Measurements from ENCODE around the gene TRIM52. TPM values are rescaled to one million over a fixed set of nuclear protein-coding genes. Genes with fewer than 3 reads are reported as not detected.

TRIM52 gene
- total and polyA plus RNA-seq, 2 donors (not counting 1 experiment from before 2014, with no cell fraction given) = 7.9 to 8.1 TPM

DNA sequence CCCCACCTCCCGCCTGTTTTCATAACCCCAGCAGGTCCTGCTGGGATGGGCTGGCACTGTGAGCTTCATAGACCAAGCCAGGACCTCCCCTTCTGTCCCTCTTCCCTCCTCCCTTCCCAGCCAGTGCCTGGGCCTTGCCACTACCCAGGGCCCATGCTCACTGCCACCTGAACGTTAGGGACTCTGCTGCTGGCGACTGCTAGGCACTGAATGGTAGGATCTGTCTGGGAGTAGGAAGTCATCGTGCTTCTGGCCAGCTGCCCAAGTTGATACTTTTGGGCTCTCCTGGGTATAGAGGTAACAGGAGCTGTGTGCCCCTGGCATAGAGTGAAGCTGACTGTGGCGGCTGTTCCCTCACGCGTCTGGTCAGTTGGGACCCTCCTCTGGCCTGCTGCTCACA lies 29.5 kb downstream of the TRIM52 start:
- Histone ChIP-seq H2AFZ (ENCODE audit: low read length) (no peak overlapping the region), H3K4me3 (replicated peaks in 1 of 4; ENCODE audit: control extremely low read depth in 1 of 4, insufficient read depth in 1 of 4, low read depth in 3 of 4, low read length in 4 of 4) (no peak overlapping the region), H4K20me1 (ENCODE audit: control insufficient read depth, extremely low read depth, insufficient read depth, low read length) (no peaks in the 10 kb centered on the region), H3K9me3 (ENCODE audit: control insufficient read depth, insufficient read depth, low read depth, low read length) (no peaks in the 10 kb centered on the region), H3K4me1 (ENCODE audit: control insufficient read depth, extremely low read depth, insufficient read depth, low read length) (no peaks in the 10 kb centered on the region), H3K9ac (ENCODE audit: insufficient read depth, low read length) (no peak overlapping the region), H3K36me3 (ENCODE audit: control insufficient read depth, insufficient read depth, low read length) (peaks cover 16% of the 10 kb centered on the region), H3K27me3 (ENCODE audit: control insufficient read depth, insufficient read depth, low read length) (no peaks in the 10 kb centered on the region), H3K79me2 (ENCODE audit: control insufficient read depth, insufficient read depth, low read length) (no peaks in the 10 kb centered on the region), H3K4me2 (ENCODE audit: extremely low read depth, insufficient read depth, low read length) (no peak overlapping the region), H3K27ac (ENCODE audit: insufficient read depth, low read length) (no peak overlapping the region)
- no peak for DNase-seq (ENCODE audit: low read depth in 2 of 2)
- TF ChIP-seq CTCF (conservative IDR thresholded peaks at IDR 0.05 in 1 of 2, IDR thresholded peaks at IDR 0.05 in 1 of 2; ENCODE audit: low read depth in 1 of 2, low read length in 2 of 2) = no peak
- no peak for TF ChIP-seq EZH2 (IDR thresholded peaks at IDR 0.05; ENCODE audit: low read length, missing control alignments)

GRCh38 chr5:181230551-181230950 lies 30.4 kb downstream of the TRIM52 start:
- Histone ChIP-seq H4K20me1 (ENCODE audit: control insufficient read depth, extremely low read depth, insufficient read depth, low read length) (no peaks in the 10 kb centered on the region), H3K27me3 (ENCODE audit: control insufficient read depth, insufficient read depth, low read length) (no peaks in the 10 kb centered on the region), H2AFZ (ENCODE audit: low read length) (no peak overlapping the region), H3K4me1 (ENCODE audit: control insufficient read depth, extremely low read depth, insufficient read depth, low read length) (no peaks in the 10 kb centered on the region), H3K79me2 (ENCODE audit: control insufficient read depth, insufficient read depth, low read length) (peaks cover 3% of the 10 kb centered on the region), H3K27ac (ENCODE audit: insufficient read depth, low read length) (no peak overlapping the region), H3K9ac (ENCODE audit: insufficient read depth, low read length) (no peak overlapping the region), H3K4me2 (ENCODE audit: extremely low read depth, insufficient read depth, low read length) (no peak overlapping the region), H3K4me3 (replicated peaks in 1 of 4; ENCODE audit: control extremely low read depth in 1 of 4, insufficient read depth in 1 of 4, low read depth in 3 of 4, low read length in 4 of 4) (no peak overlapping the region), H3K36me3 (ENCODE audit: control insufficient read depth, insufficient read depth, low read length) (peaks cover 10% of the 10 kb centered on the region), H3K9me3 (ENCODE audit: control insufficient read depth, insufficient read depth, low read depth, low read length) (no peaks in the 10 kb centered on the region)
- TF ChIP-seq EZH2 (IDR thresholded peaks at IDR 0.05; ENCODE audit: low read length, missing control alignments) (no peak), CTCF (conservative IDR thresholded peaks at IDR 0.05 in 1 of 2, IDR thresholded peaks at IDR 0.05 in 1 of 2; ENCODE audit: low read depth in 1 of 2, low read length in 2 of 2) (no peak)
- DNase-seq (ENCODE audit: low read depth in 2 of 2) = no peak

DNA sequence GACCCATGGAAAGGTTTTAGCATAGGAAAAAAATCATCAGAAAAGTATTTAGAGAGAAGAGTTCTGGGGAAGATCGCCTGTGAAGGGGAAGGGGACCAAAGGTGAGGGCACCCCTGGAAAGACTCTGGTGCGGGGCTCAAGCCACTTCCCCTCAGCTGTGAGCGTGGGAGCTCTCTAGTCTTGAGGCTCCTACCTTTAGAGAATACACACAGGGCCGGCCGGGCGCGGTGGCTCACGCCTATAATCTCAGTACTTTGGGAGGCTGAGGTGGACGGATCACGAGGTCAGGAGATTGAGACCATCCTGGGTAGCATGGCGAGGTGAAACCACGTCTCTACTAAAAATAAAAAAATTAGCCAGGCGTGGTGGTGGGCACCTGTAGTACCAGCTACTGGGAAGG lies 30.9 kb downstream of the TRIM52 start:
- Histone ChIP-seq H2AFZ (ENCODE audit: low read length) (no peak overlapping the region), H3K4me1 (ENCODE audit: control insufficient read depth, extremely low read depth, insufficient read depth, low read length) (no peaks in the 10 kb centered on the region), H3K4me2 (ENCODE audit: extremely low read depth, insufficient read depth, low read length) (no peak overlapping the region), H3K79me2 (ENCODE audit: control insufficient read depth, insufficient read depth, low read length) (peaks cover 8% of the 10 kb centered on the region), H3K36me3 (ENCODE audit: control insufficient read depth, insufficient read depth, low read length) (peaks cover 10% of the 10 kb centered on the region), H3K9me3 (ENCODE audit: control insufficient read depth, insufficient read depth, low read depth, low read length) (no peaks in the 10 kb centered on the region), H3K9ac (ENCODE audit: insufficient read depth, low read length) (no peak overlapping the region), H3K4me3 (replicated peaks in 1 of 4; ENCODE audit: control extremely low read depth in 1 of 4, insufficient read depth in 1 of 4, low read depth in 3 of 4, low read length in 4 of 4) (no peak overlapping the region), H4K20me1 (ENCODE audit: control insufficient read depth, extremely low read depth, insufficient read depth, low read length) (no peaks in the 10 kb centered on the region), H3K27ac (ENCODE audit: insufficient read depth, low read length) (no peak overlapping the region), H3K27me3 (ENCODE audit: control insufficient read depth, insufficient read depth, low read length) (no peaks in the 10 kb centered on the region)
- no peak for DNase-seq (ENCODE audit: low read depth in 2 of 2)
- TF ChIP-seq EZH2 (IDR thresholded peaks at IDR 0.05; ENCODE audit: low read length, missing control alignments) = no peak
- no peak for TF ChIP-seq CTCF (conservative IDR thresholded peaks at IDR 0.05 in 1 of 2, IDR thresholded peaks at IDR 0.05 in 1 of 2; ENCODE audit: low read depth in 1 of 2, low read length in 2 of 2)

Measured in fibroblast of lung (primary cell).